K562 (cell line): Measurements from ENCODE around the gene PNPLA1.

Source experiments
- CHCHD3 ChIP-seq: fragments of 250-450 bp; sonication (Bioruptor Pico); IDR thresholded peaks from 2 replicates; pipeline ENCODE4 v2.1.2; 2022; ENCODE audit warnings: mild to moderate bottlenecking
- DPF2 ChIP-seq: fragments of 450-650 bp; IDR thresholded peaks from 2 replicates; pipeline ENCODE4 v1.6.1; 2016
- GATA2 ChIP-seq: sonication (generic); formaldehyde crosslinking; IDR thresholded peaks from 2 replicates; pipeline ENCODE4 v1.4.0; 2020; ENCODE audit warnings: mild to moderate bottlenecking, missing genetic modification reagents
- HMGXB4 ChIP-seq: sonication (generic); formaldehyde crosslinking; IDR thresholded peaks from 2 replicates; pipeline ENCODE4 v1.8.1; 2023; ENCODE audit warnings: mild to moderate bottlenecking, missing genetic modification reagents
- HNRNPLL ChIP-seq: fragments of 200-400 bp; formaldehyde crosslinking; IDR thresholded peaks from 2 replicates; pipeline ENCODE4 v1.6.1; 2017; ENCODE audit warnings: low read length, low read depth, mild to moderate bottlenecking; ENCODE audit not compliant: poor library complexity, severe bottlenecking
- JUND ChIP-seq, 2 experiments: IDR thresholded peaks; 2 replicates in 1 of 2; 3 replicates in 1 of 2; pipeline ENCODE4 v1.6.1; 2011; ENCODE audit warnings: borderline replicate concordance in 2 of 2, low read depth in 2 of 2, low read length in 2 of 2, improper control_type of control experiment in 1 of 2, missing biosample characterization in 1 of 2, missing genetic modification characterization in 1 of 2, missing genetic modification reagents in 1 of 2
- POLR2A ChIP-seq: fragments of 450-650 bp; conservative IDR thresholded peaks from 2 replicates; pipeline ENCODE4 v1.6.1; 2016
- ZNF766 ChIP-seq: fragments of 200-800 bp; sonication (Bioruptor generic); conservative IDR thresholded peaks from 2 replicates; pipeline ENCODE4 v1.6.1; 2016; ENCODE audit warnings: missing genetic modification characterization, missing compliant biosample characterization
- ZNF780A ChIP-seq: fragments of 250-450 bp; sonication (Bioruptor Pico); IDR thresholded peaks from 2 replicates; pipeline ENCODE4 v1.5.0; 2021; ENCODE audit warnings: mild to moderate bottlenecking
- TF ChIP-seq, protein P1 (sequence below), 3 experiments: IDR thresholded peaks in 2 of 3; conservative IDR thresholded peaks in 1 of 3; 2 replicates each; pipeline ENCODE4 v1.5.1; 2011 to 2012; ENCODE audit warnings: low read length in 3 of 3, mild to moderate bottlenecking in 3 of 3, control low read depth in 2 of 3, improper control_type of control experiment in 1 of 3, inconsistent platforms in 1 of 3, low read depth in 1 of 3, mixed read lengths in 1 of 3, moderate library complexity in 1 of 3; ENCODE audit not compliant: insufficient read depth in 2 of 3

GRCh38 chr6:36280467-36280866 is 10.6 kb downstream of the PNPLA1 start:
- no peak for TF ChIP-seq HMGXB4 (CRISPR knock-in tag)
- TF ChIP-seq HNRNPLL = no peak
- TF ChIP-seq, protein P1, sequence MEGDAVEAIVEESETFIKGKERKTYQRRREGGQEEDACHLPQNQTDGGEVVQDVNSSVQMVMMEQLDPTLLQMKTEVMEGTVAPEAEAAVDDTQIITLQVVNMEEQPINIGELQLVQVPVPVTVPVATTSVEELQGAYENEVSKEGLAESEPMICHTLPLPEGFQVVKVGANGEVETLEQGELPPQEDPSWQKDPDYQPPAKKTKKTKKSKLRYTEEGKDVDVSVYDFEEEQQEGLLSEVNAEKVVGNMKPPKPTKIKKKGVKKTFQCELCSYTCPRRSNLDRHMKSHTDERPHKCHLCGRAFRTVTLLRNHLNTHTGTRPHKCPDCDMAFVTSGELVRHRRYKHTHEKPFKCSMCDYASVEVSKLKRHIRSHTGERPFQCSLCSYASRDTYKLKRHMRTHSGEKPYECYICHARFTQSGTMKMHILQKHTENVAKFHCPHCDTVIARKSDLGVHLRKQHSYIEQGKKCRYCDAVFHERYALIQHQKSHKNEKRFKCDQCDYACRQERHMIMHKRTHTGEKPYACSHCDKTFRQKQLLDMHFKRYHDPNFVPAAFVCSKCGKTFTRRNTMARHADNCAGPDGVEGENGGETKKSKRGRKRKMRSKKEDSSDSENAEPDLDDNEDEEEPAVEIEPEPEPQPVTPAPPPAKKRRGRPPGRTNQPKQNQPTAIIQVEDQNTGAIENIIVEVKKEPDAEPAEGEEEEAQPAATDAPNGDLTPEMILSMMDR (IDR thresholded peaks at IDR 0.05 in 2 of 3, conservative IDR thresholded peaks at IDR 0.05 in 1 of 3; ENCODE audit: insufficient read depth in 2 of 3, low read depth in 1 of 3, low read length in 3 of 3) = no peak
- no peak for TF ChIP-seq CHCHD3 (CRISPR knock-in tag)
- TF ChIP-seq GATA2 = no peak
- no peak for TF ChIP-seq JUND (IDR thresholded peaks at IDR 0.05; ENCODE audit: borderline replicate concordance, low read depth, low read length)
- TF ChIP-seq JUND (tag; IDR thresholded peaks at IDR 0.05; ENCODE audit: borderline replicate concordance, low read depth, low read length) = no peak
- TF ChIP-seq DPF2 = no peak
- TF ChIP-seq ZNF766 = no peak
- TF ChIP-seq POLR2A = no peak
- TF ChIP-seq ZNF780A = no peak
